Adrenal gland (tissue), 12 donors: ENCODE data around the gene SIGLEC5. TPM values are rescaled to one million over a fixed set of nuclear protein-coding genes. Genes with fewer than 3 reads are reported as not detected.

Experiments used
- DNase-seq, 7 donors: peaks; one replicate each; pipeline ENCODE4 v3.0.0-alpha.2; 2019 to 2020
- H3K27ac ChIP-seq, 5 donors: fragments of 200-600 bp; sonication (generic) in 4 of 5; 1 replicate in 3 of 5; 2 replicates in 2 of 5; pipeline versions ENCODE4 v1.5.1 to v1.8.0; 2016 to 2020; ENCODE audit warnings: mild to moderate bottlenecking in 1 of 5
- H3K27me3 ChIP-seq: fragments of 200-600 bp; 2 replicates; pipeline ENCODE4 v1.8.0; 2021
- H3K36me3 ChIP-seq, 2 donors: fragments of 200-600 bp; replicated peaks in 1 of 2; 1 replicate in 1 of 2; 2 replicates in 1 of 2; pipeline versions ENCODE4 v1.5.1 to v1.8.0; 2018 to 2022
- H3K4me1 ChIP-seq, 2 donors: fragments of 200-600 bp; replicated peaks in 1 of 2; 1 replicate in 1 of 2; 2 replicates in 1 of 2; pipeline versions ENCODE4 v1.5.1 to v1.8.0; 2018 to 2021
- H3K4me3 ChIP-seq, 4 donors: fragments of 200-600 bp; sonication (generic) in 3 of 4; one replicate each; pipeline ENCODE4 v1.5.1; 2016 to 2018
- H3K9me3 ChIP-seq, 3 donors: fragments of 200-600 bp; sonication (generic) in 1 of 3; replicated peaks in 1 of 3; 1 replicate in 2 of 3; 2 replicates in 1 of 3; pipeline versions ENCODE4 v1.5.1 to v1.8.0; 2016 to 2021
- CTCF ChIP-seq, 6 experiments: fragments of 450-650 bp in 4 of 6; fragments of 200-600 bp in 2 of 6; sonication (generic) in 1 of 6; IDR thresholded peaks; 1 replicate in 5 of 6; 2 replicates in 1 of 6; pipeline versions ENCODE4 v1.5.1 to v1.8.0; 2016 to 2021; ENCODE audit warnings: antibody characterized with exemption in 6 of 6, mild to moderate bottlenecking in 2 of 6, moderate library complexity in 1 of 6
- POLR2A ChIP-seq, 2 donors: fragments of 450-650 bp; IDR thresholded peaks; one replicate each; pipeline ENCODE4 v1.6.1; 2017; ENCODE audit warnings: antibody characterized with exemption in 2 of 2, mild to moderate bottlenecking in 2 of 2, moderate library complexity in 1 of 2
- WGBS, 4 donors: extraction: QIAGEN DNeasy Blood & Tissue Kit in 2 of 4; methylation state at CpG; one replicate each; pipeline versions ENCODE4 v1.1.5 to v1.1.7; 2013 to 2017; 5-methylcytosine and 5-hydroxymethylcytosine counted together
- intact Hi-C, 2 donors: fragments of 100-400 bp; cut with DNase I; formaldehyde crosslinking; loops; one replicate each; pipeline versions ENCODE4 v1.14.1 to v1.15.0; 2022 to 2023
- polyA plus RNA-seq, 3 donors: library from polyadenylated mRNA; stranded (reverse); fragments of 200-250 nt in 2 of 3; fragments of 350-450 nt in 1 of 3; fragmentation: Illumina TruSeq in 1 of 3; extraction: RNeasy Lipid Tissue Mini Kit (QIAGEN cat#74804) in 1 of 3; gene quantifications; one replicate each; pipeline ENCODE4 v1.2.3, GENCODE V29; 2013 to 2014
- total RNA-seq, 9 donors: library from RNA; depleted of rRNA in 4 of 9; stranded (reverse); fragments of >200 nt in 4 of 9; fragments of 120-200 nt in 1 of 9; fragmentation: NEBNext Ultra II Directional in 1 of 9; extraction: Animal tissue kit (Norgen Biotek cat#: 25700) in 1 of 9; gene quantifications; one replicate each; pipeline versions ENCODE4 v1.1.0 to v1.2.4, GENCODE V29; 2013 to 2023
- donor health status: healthy with polysubstance abuse.
- donor health status: Bipolar disorder and iron deficiency.
- donor health status: DM: yes; HTN: yes; CAD: no.
- donor health status: DM: no; HTN: no; CAD: no.
- donor health status: DM: no; HTN: no; CAD: no.
- donor health status: DM: yes; HTN: yes; CAD: no.

The SIGLEC5 gene
- total and polyA plus RNA-seq, 12 donors: 0.11 to 3.0 (median 0.57) TPM; not detected in 7

- intact Hi-C loops: no loop called here
- H3K9me3 ChIP-seq: no peaks in the 10 kb centered on the region
Observed at GRCh38 chr19:51664997-51665396, 34.8 kb upstream of the SIGLEC5 start.

GRCh38 chr19:51664131-51664530 is 33.9 kb upstream of the SIGLEC5 start:
- Histone ChIP-seq H3K27me3 (peaks cover 11% of the 10 kb centered on the region), H3K9me3 (no peaks in the 10 kb centered on the region), H3K4me3 (no peak overlapping the region), H3K4me1 (no peaks in the 10 kb centered on the region), H3K27ac (no peak overlapping the region), H3K36me3 (no peaks in the 10 kb centered on the region)
- TF ChIP-seq POLR2A (IDR thresholded peaks at IDR 0.05) (no peak), CTCF (IDR thresholded peaks at IDR 0.05) (no peak)
- no peak for DNase-seq
- 18 to 45% (median 23%) methylated on average over 1 of the region's 1 CpG for WGBS, 4 donors
- intact Hi-C loops: no loop called here

More at GRCh38 chr19:51664997-51665396, 34.8 kb upstream of the SIGLEC5 start:
- 50 to 56% (median 54%) methylated on average over 3 of the region's 3 CpGs for WGBS, 4 donors
- TF ChIP-seq CTCF (IDR thresholded peaks at IDR 0.05) (no peak), POLR2A (IDR thresholded peaks at IDR 0.05) (no peak)
- Histone ChIP-seq H3K4me3 (no peak overlapping the region), H3K36me3 (no peaks in the 10 kb centered on the region), H3K27me3 (peaks cover 11% of the 10 kb centered on the region), H3K27ac (no peak overlapping the region), H3K4me1 (no peaks in the 10 kb centered on the region)
- DNase-seq: no peak

- H3K27me3 ChIP-seq: peaks cover 11% of the 10 kb centered on the region
- H3K27ac ChIP-seq: no peak overlapping the region
- no peak for TF ChIP-seq POLR2A (IDR thresholded peaks at IDR 0.05)
- no peak for TF ChIP-seq CTCF (IDR thresholded peaks at IDR 0.05)
- no peak for DNase-seq
- no peaks in the 10 kb centered on the region for H3K9me3 ChIP-seq
- 48 to 64% (median 52%) methylated on average over 3 of the region's 3 CpGs for WGBS, 4 donors
- no peaks in the 10 kb centered on the region for H3K4me1 ChIP-seq
- intact Hi-C loops: no loop called here
- H3K4me3 ChIP-seq: no peak overlapping the region
- H3K36me3 ChIP-seq: no peaks in the 10 kb centered on the region
Observed at GRCh38 chr19:51663650-51664049, 33.4 kb upstream of the SIGLEC5 start.

GRCh38 chr19:51660975-51661600 is 30.9 kb upstream of the SIGLEC5 start:
- WGBS, 4 donors: 9 to 22% (median 13%) methylated on average over 6 to 10 of the region's 10 CpGs
- TF ChIP-seq CTCF (IDR thresholded peaks at IDR 0.05) (peak; percentile 42 to 63 (median 48)), POLR2A (IDR thresholded peaks at IDR 0.05) (no peak)

More at GRCh38 chr19:51660975-51661600, 30.9 kb upstream of the SIGLEC5 start:
- no peak overlapping the region for H3K4me3 ChIP-seq
- no peaks in the 10 kb centered on the region for H3K36me3 ChIP-seq
- peak; percentile 67 to 87 (median 84) for DNase-seq
- intact Hi-C loops: no loop called here
- peaks cover 11% of the 10 kb centered on the region for H3K27me3 ChIP-seq
- peaks cover 0 to 8% of the 10 kb centered on the region in 2 donors for H3K4me1 ChIP-seq
- H3K9me3 ChIP-seq: no peaks in the 10 kb centered on the region
- H3K27ac ChIP-seq: no peak overlapping the region
